Left ventricle myocardium inferior (tissue), 1 donor: ENCODE measurements around the gene NEDD4L. TPM values are rescaled to one million over a fixed set of nuclear protein-coding genes. Genes with fewer than 3 reads are reported as not detected.

Experiments
- DNase-seq: peaks from one replicate; pipeline ENCODE4 v3.0.0-alpha.2; 2020
- H3K27ac ChIP-seq: fragments of 200-600 bp; replicated peaks from 2 replicates; pipeline ENCODE4 v1.8.0; 2021
- H3K27me3 ChIP-seq: fragments of 200-600 bp; 2 replicates; pipeline ENCODE4 v1.8.0; 2021; ENCODE audit warnings: low read depth
- H3K36me3 ChIP-seq: fragments of 200-600 bp; 2 replicates; pipeline ENCODE4 v1.8.0; 2021
- H3K4me1 ChIP-seq: fragments of 200-600 bp; 2 replicates; pipeline ENCODE4 v1.8.0; 2021
- H3K4me3 ChIP-seq: fragments of 200-600 bp; 2 replicates; pipeline ENCODE4 v1.8.0; 2021; ENCODE audit warnings: mild to moderate bottlenecking, moderate library complexity
- H3K9me3 ChIP-seq: fragments of 200-600 bp; replicated peaks from 2 replicates; pipeline ENCODE4 v1.8.0; 2021
- CTCF ChIP-seq: fragments of 200-600 bp; IDR thresholded peaks from 2 replicates; pipeline ENCODE4 v1.8.0; 2021; ENCODE audit warnings: antibody characterized with exemption, mild to moderate bottlenecking, borderline replicate concordance
- intact Hi-C: fragments of 100-400 bp; cut with micrococcal nuclease; formaldehyde crosslinking; loops from one replicate; pipeline ENCODE4 v1.11.0; 2022
- total RNA-seq: library from RNA; stranded (reverse); fragmentation: NEBNext Ultra II Directional; extraction: Animal tissue kit (Norgen Biotek cat#: 25700); gene quantifications from one replicate; pipeline ENCODE4 v1.2.1, GENCODE V29; 2021
- donor health status: DM: no; HTN: yes; CAD: no; lungs with severe emphysema.

NEDD4L gene
- total RNA-seq, 1 donor from 2014 or later = 45.8 TPM

- intact Hi-C loops = loop anchor here (10.0 kb wide), 1 partner anchor 134 kb away; no protein-coding TSS in a partner anchor
- no peaks in the 10 kb centered on the region for H3K9me3 ChIP-seq
- no peak overlapping the region for H3K27ac ChIP-seq
- H3K36me3 ChIP-seq = no peaks in the 10 kb centered on the region
- H3K4me1 ChIP-seq = peaks cover 49% of the 10 kb centered on the region
- DNase-seq = no peak
- no peaks in the 10 kb centered on the region for H3K27me3 ChIP-seq
- H3K4me3 ChIP-seq = no peak overlapping the region
- TF ChIP-seq CTCF = no peak
Measured at GRCh38 chr18:58190842-58191530, 147.0 kb downstream of the NEDD4L start.

GRCh38 chr18:58191626-58192025 lies 147.6 kb downstream of the NEDD4L start:
- Histone ChIP-seq H3K4me1 (peaks cover 49% of the 10 kb centered on the region), H3K9me3 (no peaks in the 10 kb centered on the region), H3K27me3 (no peaks in the 10 kb centered on the region), H3K36me3 (no peaks in the 10 kb centered on the region), H3K27ac (no peak overlapping the region), H3K4me3 (no peak overlapping the region)
- DNase-seq = no peak
- no peak for TF ChIP-seq CTCF
- intact Hi-C loops = loop anchor here (10.0 kb wide), 1 partner anchor 133 kb away; no protein-coding TSS in a partner anchor

GRCh38 chr18:58192519-58192918 lies 148.5 kb downstream of the NEDD4L start:
- H3K36me3 ChIP-seq = no peaks in the 10 kb centered on the region
- no peak overlapping the region for H3K4me3 ChIP-seq
- H3K27me3 ChIP-seq = no peaks in the 10 kb centered on the region
- peaks cover 49% of the 10 kb centered on the region for H3K4me1 ChIP-seq
- H3K27ac ChIP-seq = no peak overlapping the region
- H3K9me3 ChIP-seq = no peaks in the 10 kb centered on the region
- intact Hi-C loops = loop anchor here (10.0 kb wide), 1 partner anchor 132 kb away; no protein-coding TSS in a partner anchor
- no peak for DNase-seq
- TF ChIP-seq CTCF = no peak

GRCh38 chr18:58194028-58194427 lies 150.0 kb downstream of the NEDD4L start:
- peak; percentile 48 for TF ChIP-seq CTCF
- no peaks in the 10 kb centered on the region for H3K27me3 ChIP-seq
- peaks cover 40% of the 10 kb centered on the region for H3K4me1 ChIP-seq
- intact Hi-C loops = loop anchor here (10.0 kb wide), 1 partner anchor 131 kb away; no protein-coding TSS in a partner anchor
- DNase-seq = no peak
- no peak overlapping the region for H3K27ac ChIP-seq
- H3K9me3 ChIP-seq = no peaks in the 10 kb centered on the region
- H3K36me3 ChIP-seq = no peaks in the 10 kb centered on the region
- H3K4me3 ChIP-seq = no peak overlapping the region

- intact Hi-C loops = loop anchor here (10.0 kb wide), 1 partner anchor 129 kb away; no protein-coding TSS in a partner anchor
- Histone ChIP-seq H3K36me3 (no peaks in the 10 kb centered on the region), H3K27ac (peak overlapping the region; percentile 39), H3K9me3 (no peaks in the 10 kb centered on the region), H3K4me3 (peak overlapping the region; percentile 64), H3K27me3 (no peaks in the 10 kb centered on the region), H3K4me1 (peaks cover 35% of the 10 kb centered on the region)
- no peak for TF ChIP-seq CTCF
- no peak for DNase-seq
Measured at GRCh38 chr18:58195278-58195765, 151.3 kb downstream of the NEDD4L start.
